Measurements from ENCODE around the gene TMEM101. TPM values are rescaled to one million over a fixed set of nuclear protein-coding genes. Genes with fewer than 3 reads are reported as not detected.

The TMEM101 gene
- total and polyA plus RNA-seq, 2 of the 13 experiments (the other 11 are each of a cell fraction or from before 2014, with no cell fraction given) = 72.0 to 100 TPM

- TF ChIP-seq TFAP4 (IDR thresholded peaks at IDR 0.05; ENCODE audit: borderline replicate concordance, low read depth) (no peak), KLF12 (CRISPR knock-in tag; IDR thresholded peaks at IDR 0.05; ENCODE audit: borderline replicate concordance) (no peak), YEATS4 (CRISPR knock-in tag; IDR thresholded peaks at IDR 0.05; ENCODE audit: borderline replicate concordance) (no peak), PAXIP1 (CRISPR knock-in tag; conservative IDR thresholded peaks at IDR 0.05) (no peak; the same call in 1 of the 2 replicates), AFF4 (CRISPR knock-in tag; IDR thresholded peaks at IDR 0.05) (no peak), RNF219 (CRISPR knock-in tag; IDR thresholded peaks at IDR 0.05) (no peak), TP53 (CRISPR knock-in tag; conservative IDR thresholded peaks at IDR 0.05) (no peak), SALL1 (CRISPR knock-in tag; IDR thresholded peaks at IDR 0.05) (no peak; the same call in 1 of the 2 replicates), ZHX1 (CRISPR knock-in tag; IDR thresholded peaks at IDR 0.05; ENCODE audit: low read depth) (0 out of 2 replicates have a peak, but pooled peaks have one; percentile 37), ZNF230 (CRISPR knock-in tag; IDR thresholded peaks at IDR 0.05) (no peak), ZNF574 (CRISPR knock-in tag; IDR thresholded peaks at IDR 0.05) (no peak)
Measured at GRCh38 chr17:44005527-44006271, 9.1 kb downstream of the TMEM101 start (continued).

All from HepG2 (cell line).